K562 (cell line): ENCODE data around the gene CDSN. TPM values are rescaled to one million over a fixed set of nuclear protein-coding genes. Genes with fewer than 3 reads are reported as not detected.

ENCODE experiments used
- ATAC-seq: fragments of 200-7000 bp; cut with Tn5 transposase; 3 replicates; pipeline ENCODE4 v1.9.1; 2020; ENCODE audit warnings: moderate library complexity
- BruUV-seq: library from RNA; stranded (reverse); fragments of 400-500 nt; replicated peaks from 2 replicates; lab custom pipeline; 2021; lab: Mats Ljungman, UMichigan
- CTCF ChIA-PET: fragments of 300-600 bp; formaldehyde crosslinking; extraction: SDS; loops from one replicate; lab custom pipeline; 2021; ENCODE audit warnings: low intra/inter-chr PET ratio; lab: Yijun Ruan, JAX
- POLR2A ChIA-PET: fragments of 300-600, 350-650 bp; sonication (Branson Sonifier 250); formaldehyde crosslinking; extraction: SDS; loops from one replicate; lab custom pipeline; 2021; ENCODE audit warnings: antibody characterized with exemption, inconsistent platforms; lab: Yijun Ruan, JAX
- DNase-seq, 4 experiments: peaks; one replicate each; pipeline versions ENCODE4 v3.0.0 to v3.0.0-alpha.2; 2011 to 2018; ENCODE audit warnings: low spot score in 3 of 4, mixed read lengths in 3 of 4; ENCODE audit errors: extremely low read depth in 1 of 4
- FAIRE-seq: peaks from 2 replicates; lab custom pipeline; 2011; peaks lifted over from hg19 to GRCh38; lab: Jason Lieb, UNC
- H2AFZ ChIP-seq: 2 replicates; pipeline ENCODE4 v1.6.0; 2011; ENCODE audit warnings: low read depth, low read length, control low read depth, inconsistent platforms
- H3K27ac ChIP-seq: fragments of 200-600 bp; 3 replicates; pipeline ENCODE4 v1.8.0; 2011; ENCODE audit warnings: low read depth, mild to moderate bottlenecking, control low read depth, inconsistent platforms, low read length, moderate library complexity, mixed read lengths; ENCODE audit errors: extremely low read depth
- H3K27me3 ChIP-seq, 2 experiments: fragments of 300-600 bp in 1 of 2; 2 replicates in 1 of 2; 3 replicates in 1 of 2; pipeline versions ENCODE4 v1.6.0 to v1.8.0; 2011; ENCODE audit warnings: inconsistent platforms in 2 of 2, low read length in 2 of 2, mild to moderate bottlenecking in 1 of 2, mixed read lengths in 1 of 2, moderate library complexity in 1 of 2; ENCODE audit not compliant: control insufficient read depth in 2 of 2, insufficient read depth in 2 of 2
- H3K36me3 ChIP-seq: fragments of 300-600 bp; 3 replicates; pipeline ENCODE4 v1.8.0; 2011; ENCODE audit warnings: mild to moderate bottlenecking, low read length, inconsistent platforms; ENCODE audit not compliant: control insufficient read depth, insufficient read depth
- H3K4me1 ChIP-seq, 2 experiments: fragments of 200-600 bp in 1 of 2; replicated peaks in 1 of 2; 2 replicates in 1 of 2; 3 replicates in 1 of 2; pipeline versions ENCODE4 v1.5.1 to v1.8.0; 2011; ENCODE audit warnings: inconsistent platforms in 2 of 2, low read length in 2 of 2, mild to moderate bottlenecking in 1 of 2, mixed read lengths in 1 of 2, moderate library complexity in 1 of 2; ENCODE audit not compliant: control insufficient read depth in 2 of 2, insufficient read depth in 2 of 2
- H3K4me2 ChIP-seq: 2 replicates; pipeline ENCODE4 v1.6.1; 2011; ENCODE audit warnings: low read length, control low read depth, inconsistent platforms, mixed read lengths; ENCODE audit not compliant: insufficient read depth
- H3K4me3 ChIP-seq: fragments of 200-600 bp; sonication (generic), shearing (Covaris generic); 2 replicates; pipeline ENCODE4 v1.5.1; 2016; ENCODE audit warnings: control low read depth, inconsistent platforms
- H3K79me2 ChIP-seq: fragments of 200-600 bp; 3 replicates; pipeline ENCODE4 v1.8.0; 2011; ENCODE audit warnings: low read length, inconsistent platforms; ENCODE audit not compliant: control insufficient read depth, insufficient read depth
- H3K9ac ChIP-seq, 2 experiments: 2 replicates each; pipeline versions ENCODE4 v1.6.0 to v1.6.1; 2011; ENCODE audit warnings: low read depth in 2 of 2, low read length in 2 of 2, control low read depth in 1 of 2, inconsistent platforms in 1 of 2, mild to moderate bottlenecking in 1 of 2, mixed read lengths in 1 of 2; ENCODE audit not compliant: insufficient read depth in 1 of 2
- H3K9me1 ChIP-seq: one replicate; pipeline ENCODE4 v1.6.0; 2011; ENCODE audit warnings: inconsistent platforms, mild to moderate bottlenecking, low read length, moderate library complexity; ENCODE audit not compliant: control insufficient read depth, insufficient read depth
- H3K9me3 ChIP-seq: replicated peaks from 2 replicates; pipeline ENCODE4 v1.5.1; 2011; ENCODE audit warnings: low read depth, low read length, inconsistent platforms; ENCODE audit not compliant: control insufficient read depth, insufficient read depth
- H4K20me1 ChIP-seq: replicated peaks from 2 replicates; pipeline ENCODE4 v1.6.1; 2011; ENCODE audit warnings: low read length, inconsistent platforms, mixed read lengths; ENCODE audit not compliant: control insufficient read depth, insufficient read depth
- ETV1 ChIP-seq: fragments of 450-650 bp; conservative IDR thresholded peaks from 2 replicates; pipeline ENCODE4 v1.6.1; 2016; ENCODE audit warnings: missing genetic modification characterization, control low read depth, low read depth, missing compliant biosample characterization
- FOXK2 ChIP-seq, 2 experiments: fragments of 450-650 bp; IDR thresholded peaks in 1 of 2; conservative IDR thresholded peaks in 1 of 2; 2 replicates each; pipeline ENCODE4 v1.6.1; 2016; ENCODE audit warnings: low read depth in 2 of 2, mild to moderate bottlenecking in 1 of 2
- NR4A1 ChIP-seq, 2 experiments: fragments of 250-450 bp in 1 of 2; fragments of 450-650 bp in 1 of 2; sonication (Bioruptor Pico) in 1 of 2; IDR thresholded peaks; 2 replicates each; pipeline versions ENCODE4 v1.4.0 to v1.6.1; 2016 to 2020; ENCODE audit warnings: mild to moderate bottlenecking in 2 of 2, missing compliant biosample characterization in 1 of 2, missing genetic modification characterization in 1 of 2, moderate library complexity in 1 of 2
- RB1 ChIP-seq: fragments of 450-650 bp; IDR thresholded peaks from 2 replicates; pipeline ENCODE4 v1.6.1; 2017; ENCODE audit warnings: low read depth, mild to moderate bottlenecking
- TRIM28 ChIP-seq: fragments of 450-650 bp; IDR thresholded peaks from 2 replicates; pipeline ENCODE4 v1.6.1; 2017
- TSC22D4 ChIP-seq: fragments of 450-650 bp; IDR thresholded peaks from 2 replicates; pipeline ENCODE4 v1.6.1; 2016; ENCODE audit warnings: missing genetic modification characterization, missing biosample characterization, control low read depth
- ZNF507 ChIP-seq: conservative IDR thresholded peaks from 2 replicates; pipeline ENCODE4 v1.6.1; 2017; ENCODE audit warnings: missing genetic modification characterization, missing compliant biosample characterization
- WGBS: fragments of 100-300 bp; shearing (Covaris generic); methylation state at CpG from one replicate; pipeline ENCODE4 v1.1.6; 2016; ENCODE audit warnings: low coverage, mixed read lengths; ENCODE audit not compliant: insufficient coverage; ENCODE audit errors: missing lambda C conversion rate; 5-methylcytosine and 5-hydroxymethylcytosine counted together
- in situ Hi-C: fragments of 300-500 bp; cut with MboI; formaldehyde crosslinking; loops from 4 replicates; pipeline ENCODE4 v1.15.0; 2018; ENCODE audit warnings: inconsistent platforms, mixed read lengths
- intact Hi-C: fragments of 100-400 bp; cut with micrococcal nuclease; formaldehyde crosslinking; loops from 2 replicates; pipeline ENCODE4 v1.14.2; 2022
- polyA plus RNA-seq, 8 experiments: library from polyadenylated mRNA; depleted of rRNA in 4 of 8; stranded (reverse) in 5 of 8; unstranded in 3 of 8; fragments of >200 nt; fragmentation: Nextera tagmentation in 2 of 8; fragmentation: Illumina TruSeq in 1 of 8; extraction: Ambion mirVana in 2 of 8; extraction: Trizol in 1 of 8; gene quantifications; 2 replicates each; pipeline versions ENCODE4 v1.2.1 to v1.2.3, GENCODE V29; 2011 to 2014; ENCODE audit warnings: inconsistent platforms in 1 of 8, missing spikeins in 1 of 8
- total RNA-seq, 7 experiments: library from RNA; depleted of rRNA in 6 of 7; stranded (reverse); fragments of >200 nt in 6 of 7; fragmentation: Illumina TruSeq in 2 of 7; extraction: Trizol in 2 of 7; gene quantifications; 2 replicates each; pipeline versions ENCODE4 v1.2.1 to v1.2.3, GENCODE V29; 2011 to 2021; ENCODE audit warnings: low replicate concordance in 1 of 7
- TF ChIP-seq, protein P1 (sequence below): fragments of 450-650 bp; IDR thresholded peaks from 2 replicates; pipeline ENCODE4 v1.6.1; 2016; ENCODE audit warnings: mild to moderate bottlenecking
- TF ChIP-seq, protein P2 (sequence below): fragments of 250-450 bp; sonication (Bioruptor Pico); IDR thresholded peaks from 2 replicates; pipeline ENCODE4 v1.4.0; 2020; ENCODE audit warnings: mild to moderate bottlenecking, moderate library complexity
- TF ChIP-seq, protein P3 (sequence below): IDR thresholded peaks from 2 replicates; pipeline ENCODE4 v1.6.1; 2011; ENCODE audit warnings: borderline replicate concordance, low read depth, mild to moderate bottlenecking, moderate library complexity, low read length; ENCODE audit not compliant: insufficient read depth, poor library complexity, severe bottlenecking

The CDSN gene
- total and polyA plus RNA-seq, 9 of the 15 experiments (the other 6 are each of a cell fraction or from before 2014, with no cell fraction given), result not detected

DNA sequence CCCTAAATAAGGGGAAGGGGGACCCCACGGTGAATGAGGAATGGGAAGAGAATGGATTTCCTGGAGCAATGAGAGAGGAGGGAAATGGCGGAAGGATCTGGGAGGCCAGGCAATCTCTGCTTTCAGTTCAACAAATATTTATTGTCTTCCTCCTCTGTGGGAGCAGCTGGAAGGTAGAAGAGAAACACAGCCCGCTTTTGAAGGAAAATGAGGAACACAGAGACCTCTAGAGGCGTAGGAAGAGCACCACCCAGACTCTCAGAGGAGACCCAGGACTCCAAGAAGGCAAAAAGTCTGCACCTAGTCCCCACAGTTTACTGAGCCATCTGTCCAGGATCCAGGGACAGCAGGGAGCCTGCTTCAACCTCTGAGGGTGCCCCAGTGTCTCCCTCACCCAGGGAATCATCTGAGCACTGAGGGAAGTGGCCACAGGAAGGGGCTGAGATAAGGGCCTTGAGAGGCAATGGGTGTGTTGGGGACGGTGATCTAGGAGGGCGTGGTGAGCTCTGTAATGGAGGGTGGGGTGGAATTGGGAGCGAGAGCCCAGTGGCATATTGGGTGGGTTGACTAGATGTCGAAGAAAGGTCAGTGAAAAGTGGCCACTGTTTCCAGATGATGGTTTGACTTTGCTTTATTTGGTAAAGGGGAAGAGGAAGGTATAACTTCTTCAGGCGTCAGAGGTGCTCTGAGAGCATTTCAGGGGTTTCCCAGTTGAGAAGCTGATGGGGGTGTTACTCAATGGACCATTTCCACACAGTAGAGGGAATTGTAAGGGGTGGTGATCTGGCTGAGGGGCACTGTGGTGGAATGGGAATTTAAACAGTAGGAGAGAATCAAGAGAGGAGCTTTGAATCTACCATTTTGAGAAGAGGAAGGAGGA, 5.0 kb downstream of the CDSN start:
- Histone ChIP-seq H3K9me1 (no peaks in the 10 kb centered on the region), H3K79me2 (no peaks in the 10 kb centered on the region), H3K9me3 (no peaks in the 10 kb centered on the region), H3K27me3 (peaks cover 61 to 86% of the 10 kb centered on the region in 2 experiments), H3K36me3 (no peaks in the 10 kb centered on the region), H3K9ac (no peak overlapping the region), H3K4me1 (peaks cover 0 to 2% of the 10 kb centered on the region in 2 experiments; a peak in 2 of 5 replicates), H3K4me2 (no peak overlapping the region; the same call in 1 of the 2 replicates), H3K4me3 (no peak overlapping the region), H2AFZ (no peak overlapping the region), H4K20me1 (no peaks in the 10 kb centered on the region), H3K27ac (no peak overlapping the region)
- CTCF ChIA-PET, result interaction anchor here (0.7 kb wide), 1 partner anchor 95 kb away, joined by 3 read pairs; no protein-coding TSS in a partner anchor
- BruUV-seq, result no TSS peak
- in situ Hi-C loops (no loop called here), intact Hi-C loops (no loop called here)
- DNase-seq, result peak in 2 of 4 experiments; percentile 43 to 48
- POLR2A ChIA-PET, result interaction anchor here (0.6 to 1.8 kb wide), 6 partner anchors 10 to 763 kb away, joined by 3 to 5 read pairs (median 4); no protein-coding TSS in a partner anchor
- ATAC-seq, result peak; percentile 89
- FAIRE-seq, result peak; percentile 88
- WGBS, result 3% methylated on average over 8 of the region's 9 CpGs
- TF ChIP-seq TRIM28 (no peak), TSC22D4 (tag) (0 out of 2 replicates have a peak, but pooled peaks have one; percentile 59), NR4A1 (CRISPR knock-in tag; IDR thresholded peaks at IDR 0.05) (no peak), NR4A1 (tag; IDR thresholded peaks at IDR 0.05) (0 out of 2 replicates have a peak, but pooled peaks have one; percentile 24), FOXK2 (conservative IDR thresholded peaks at IDR 0.05 in 1 of 2, IDR thresholded peaks at IDR 0.05 in 1 of 2; ENCODE audit: low read depth in 2 of 2) (0 out of 4 replicates have a peak, but pooled peaks of 1 of the 2 experiments have one; percentile 36), RB1 (no peak), ETV1 (tag) (0 out of 2 replicates have a peak, but pooled peaks have one; percentile 26), ZNF507 (tag) (no peak)
- TF ChIP-seq, protein P1, sequence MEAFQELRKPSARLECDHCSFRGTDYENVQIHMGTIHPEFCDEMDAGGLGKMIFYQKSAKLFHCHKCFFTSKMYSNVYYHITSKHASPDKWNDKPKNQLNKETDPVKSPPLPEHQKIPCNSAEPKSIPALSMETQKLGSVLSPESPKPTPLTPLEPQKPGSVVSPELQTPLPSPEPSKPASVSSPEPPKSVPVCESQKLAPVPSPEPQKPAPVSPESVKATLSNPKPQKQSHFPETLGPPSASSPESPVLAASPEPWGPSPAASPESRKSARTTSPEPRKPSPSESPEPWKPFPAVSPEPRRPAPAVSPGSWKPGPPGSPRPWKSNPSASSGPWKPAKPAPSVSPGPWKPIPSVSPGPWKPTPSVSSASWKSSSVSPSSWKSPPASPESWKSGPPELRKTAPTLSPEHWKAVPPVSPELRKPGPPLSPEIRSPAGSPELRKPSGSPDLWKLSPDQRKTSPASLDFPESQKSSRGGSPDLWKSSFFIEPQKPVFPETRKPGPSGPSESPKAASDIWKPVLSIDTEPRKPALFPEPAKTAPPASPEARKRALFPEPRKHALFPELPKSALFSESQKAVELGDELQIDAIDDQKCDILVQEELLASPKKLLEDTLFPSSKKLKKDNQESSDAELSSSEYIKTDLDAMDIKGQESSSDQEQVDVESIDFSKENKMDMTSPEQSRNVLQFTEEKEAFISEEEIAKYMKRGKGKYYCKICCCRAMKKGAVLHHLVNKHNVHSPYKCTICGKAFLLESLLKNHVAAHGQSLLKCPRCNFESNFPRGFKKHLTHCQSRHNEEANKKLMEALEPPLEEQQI, result no peak
- TF ChIP-seq, protein P2, sequence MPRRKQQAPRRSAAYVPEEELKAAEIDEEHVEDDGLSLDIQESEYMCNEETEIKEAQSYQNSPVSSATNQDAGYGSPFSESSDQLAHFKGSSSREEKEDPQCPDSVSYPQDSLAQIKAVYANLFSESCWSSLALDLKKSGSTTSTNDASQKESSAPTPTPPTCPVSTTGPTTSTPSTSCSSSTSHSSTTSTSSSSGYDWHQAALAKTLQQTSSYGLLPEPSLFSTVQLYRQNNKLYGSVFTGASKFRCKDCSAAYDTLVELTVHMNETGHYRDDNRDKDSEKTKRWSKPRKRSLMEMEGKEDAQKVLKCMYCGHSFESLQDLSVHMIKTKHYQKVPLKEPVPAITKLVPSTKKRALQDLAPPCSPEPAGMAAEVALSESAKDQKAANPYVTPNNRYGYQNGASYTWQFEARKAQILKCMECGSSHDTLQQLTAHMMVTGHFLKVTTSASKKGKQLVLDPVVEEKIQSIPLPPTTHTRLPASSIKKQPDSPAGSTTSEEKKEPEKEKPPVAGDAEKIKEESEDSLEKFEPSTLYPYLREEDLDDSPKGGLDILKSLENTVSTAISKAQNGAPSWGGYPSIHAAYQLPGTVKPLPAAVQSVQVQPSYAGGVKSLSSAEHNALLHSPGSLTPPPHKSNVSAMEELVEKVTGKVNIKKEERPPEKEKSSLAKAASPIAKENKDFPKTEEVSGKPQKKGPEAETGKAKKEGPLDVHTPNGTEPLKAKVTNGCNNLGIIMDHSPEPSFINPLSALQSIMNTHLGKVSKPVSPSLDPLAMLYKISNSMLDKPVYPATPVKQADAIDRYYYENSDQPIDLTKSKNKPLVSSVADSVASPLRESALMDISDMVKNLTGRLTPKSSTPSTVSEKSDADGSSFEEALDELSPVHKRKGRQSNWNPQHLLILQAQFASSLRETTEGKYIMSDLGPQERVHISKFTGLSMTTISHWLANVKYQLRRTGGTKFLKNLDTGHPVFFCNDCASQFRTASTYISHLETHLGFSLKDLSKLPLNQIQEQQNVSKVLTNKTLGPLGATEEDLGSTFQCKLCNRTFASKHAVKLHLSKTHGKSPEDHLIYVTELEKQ (CRISPR knock-in tag), result no peak
- TF ChIP-seq, protein P3, sequence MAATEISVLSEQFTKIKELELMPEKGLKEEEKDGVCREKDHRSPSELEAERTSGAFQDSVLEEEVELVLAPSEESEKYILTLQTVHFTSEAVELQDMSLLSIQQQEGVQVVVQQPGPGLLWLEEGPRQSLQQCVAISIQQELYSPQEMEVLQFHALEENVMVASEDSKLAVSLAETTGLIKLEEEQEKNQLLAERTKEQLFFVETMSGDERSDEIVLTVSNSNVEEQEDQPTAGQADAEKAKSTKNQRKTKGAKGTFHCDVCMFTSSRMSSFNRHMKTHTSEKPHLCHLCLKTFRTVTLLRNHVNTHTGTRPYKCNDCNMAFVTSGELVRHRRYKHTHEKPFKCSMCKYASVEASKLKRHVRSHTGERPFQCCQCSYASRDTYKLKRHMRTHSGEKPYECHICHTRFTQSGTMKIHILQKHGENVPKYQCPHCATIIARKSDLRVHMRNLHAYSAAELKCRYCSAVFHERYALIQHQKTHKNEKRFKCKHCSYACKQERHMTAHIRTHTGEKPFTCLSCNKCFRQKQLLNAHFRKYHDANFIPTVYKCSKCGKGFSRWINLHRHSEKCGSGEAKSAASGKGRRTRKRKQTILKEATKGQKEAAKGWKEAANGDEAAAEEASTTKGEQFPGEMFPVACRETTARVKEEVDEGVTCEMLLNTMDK, result peak; percentile 13
